NCI-H1436 treated with DMSO at 0.1 percent for 48 hours (cell line): ENCODE data around the gene PDPK1.
"Not testable (repeated sequence)": the region's sequence is repeated elsewhere in the genome, so short reads cannot be mapped to it uniquely, and the experiment has no call there.

Experiments
- DNase-seq: peaks from one replicate; lab custom pipeline; 2025; lab: John Stamatoyannopoulos, UW

PDPK1 gene

GRCh38 chr16:2611877-2612276 lies 74.1 kb downstream of the PDPK1 start:
- not testable (repeated sequence) for DNase-seq

GRCh38 chr16:2613251-2613650 lies 75.4 kb downstream of the PDPK1 start:
- DNase-seq: not testable (repeated sequence)

- no peak for DNase-seq
Measured at GRCh38 chr16:2614761-2615191, 77.0 kb downstream of the PDPK1 start.

GRCh38 chr16:2618964-2619363 lies 81.1 kb downstream of the PDPK1 start:
- not testable (repeated sequence) for DNase-seq

GRCh38 chr16:2619628-2620027 lies 81.8 kb downstream of the PDPK1 start:
- not testable (repeated sequence) for DNase-seq

GRCh38 chr16:2620870-2621269 lies 83.0 kb downstream of the PDPK1 start:
- not testable (repeated sequence) for DNase-seq

GRCh38 chr16:2621395-2621794 lies 83.6 kb downstream of the PDPK1 start:
- DNase-seq: not testable (repeated sequence)

- not testable (repeated sequence) for DNase-seq
Measured at GRCh38 chr16:2627075-2627474, 89.3 kb downstream of the PDPK1 start.

GRCh38 chr16:2631203-2631602 lies 93.4 kb downstream of the PDPK1 start:
- DNase-seq: not testable (repeated sequence)

GRCh38 chr16:2632291-2632690 lies 94.5 kb downstream of the PDPK1 start:
- not testable (repeated sequence) for DNase-seq

- DNase-seq: not testable (repeated sequence)
Measured at GRCh38 chr16:2639071-2639721, 101.4 kb downstream of the PDPK1 start.

GRCh38 chr16:2639722-2640072 lies 101.9 kb downstream of the PDPK1 start:
- not testable (repeated sequence) for DNase-seq

GRCh38 chr16:2642561-2642960 lies 104.7 kb downstream of the PDPK1 start:
- DNase-seq: not testable (repeated sequence)

GRCh38 chr16:2644754-2645453 lies 107.1 kb downstream of the PDPK1 start:
- not testable (repeated sequence) for DNase-seq

- not testable (repeated sequence) for DNase-seq
Measured at GRCh38 chr16:2651268-2651871, 113.5 kb downstream of the PDPK1 start.
